Middle frontal gyrus (tissue), 1 donor: Measurements from ENCODE around the gene COQ9.
"Not testable (repeated sequence)": the region's sequence is repeated elsewhere in the genome, so short reads cannot be mapped to it uniquely, and the experiment has no call there.

Experiments used
- DNase-seq: peaks from one replicate; pipeline ENCODE4 v3.0.0-alpha.2; 2015; ENCODE audit warnings: low spot score; ENCODE audit errors: extremely low spot score

The COQ9 gene

GRCh38 chr16:57447186-57447962 is at the start of gene COQ9, which contains the start of gene CIAPIN1:
Gene COQ9 (plus strand): TSS chr16:57447479. CDS start chr16:57447506, 27 bp downstream.
Gene CIAPIN1 (minus strand): TSS chr16:57447385. CDS start chr16:57440928, 6,457 bp downstream.
- DNase-seq = peak; percentile 88

DNA sequence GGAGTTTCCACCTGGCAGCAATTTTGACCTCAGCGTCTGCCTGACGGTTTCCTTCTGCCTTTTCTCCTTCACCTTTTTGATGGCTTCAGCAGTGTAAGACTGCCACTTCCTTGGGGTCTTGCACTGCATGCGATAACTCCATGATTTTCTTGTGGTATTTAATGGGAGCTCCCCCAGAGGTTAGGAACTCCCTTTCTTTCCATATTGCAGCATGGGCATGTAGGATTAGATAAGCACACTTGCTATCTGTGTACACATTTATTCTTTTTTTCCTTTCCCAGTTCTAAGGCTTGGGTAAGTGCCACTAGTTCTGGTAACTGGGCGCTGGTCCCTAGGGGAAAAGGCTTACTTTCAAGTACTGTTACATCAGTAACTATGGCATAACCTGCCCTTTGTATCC is 49.8 kb upstream of the COQ9 start:
- not testable (repeated sequence) for DNase-seq

- DNase-seq = no peak
These were observed 45.2 kb upstream of the COQ9 start for GRCh38 chr16:57401943-57402640.

- peak; percentile 24 for DNase-seq
These were observed 43.1 kb upstream of the COQ9 start, which contains the start of gene CCL17 for GRCh38 chr16:57403965-57404817. Gene CCL17 (plus strand): TSS chr16:57404767. CDS start chr16:57413933, 9,166 bp downstream.

DNA sequence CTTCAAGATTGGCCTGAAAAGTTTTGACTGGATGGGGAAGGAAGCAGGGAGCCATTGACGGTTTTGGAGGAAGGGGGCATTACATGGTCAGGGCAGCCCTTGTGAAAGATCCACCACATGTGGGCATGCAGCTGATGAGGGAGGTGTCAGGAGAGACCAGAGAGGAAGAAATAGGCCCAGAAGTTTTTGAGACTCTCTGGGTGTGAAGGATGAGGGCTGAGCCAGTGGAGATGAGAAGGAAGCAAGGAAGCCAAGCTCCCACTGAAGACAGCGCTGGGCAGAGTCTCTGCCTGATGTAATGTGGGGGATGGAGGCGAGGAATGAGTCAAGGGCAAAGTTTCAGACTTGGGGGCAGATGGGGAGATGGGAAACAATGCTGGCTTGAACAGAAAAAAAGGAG is 42.2 kb upstream of the COQ9 start:
- DNase-seq = no peak

DNA sequence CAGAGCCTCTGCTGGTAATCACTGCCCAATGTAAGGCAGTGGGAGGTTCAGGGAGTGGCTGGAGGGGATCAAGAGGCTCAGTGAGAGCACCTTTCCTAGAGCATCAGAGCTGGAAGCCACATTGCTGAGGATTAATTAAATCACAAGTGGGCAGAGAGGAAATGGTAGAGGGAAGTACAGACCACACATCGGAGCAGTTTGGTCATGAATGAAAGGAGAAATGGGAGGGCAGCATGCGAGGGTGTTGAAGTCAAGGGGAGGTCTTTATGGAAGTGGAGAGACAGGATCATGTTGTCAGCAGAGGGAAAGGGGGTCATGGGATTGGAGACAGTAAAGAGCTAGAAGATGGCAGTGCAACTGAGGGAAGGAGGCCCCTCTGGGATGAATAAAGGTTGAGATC is 40.4 kb upstream of the COQ9 start:
- no peak for DNase-seq

GRCh38 chr16:57407521-57408353 is 39.5 kb upstream of the COQ9 start:
- no peak for DNase-seq

DNA sequence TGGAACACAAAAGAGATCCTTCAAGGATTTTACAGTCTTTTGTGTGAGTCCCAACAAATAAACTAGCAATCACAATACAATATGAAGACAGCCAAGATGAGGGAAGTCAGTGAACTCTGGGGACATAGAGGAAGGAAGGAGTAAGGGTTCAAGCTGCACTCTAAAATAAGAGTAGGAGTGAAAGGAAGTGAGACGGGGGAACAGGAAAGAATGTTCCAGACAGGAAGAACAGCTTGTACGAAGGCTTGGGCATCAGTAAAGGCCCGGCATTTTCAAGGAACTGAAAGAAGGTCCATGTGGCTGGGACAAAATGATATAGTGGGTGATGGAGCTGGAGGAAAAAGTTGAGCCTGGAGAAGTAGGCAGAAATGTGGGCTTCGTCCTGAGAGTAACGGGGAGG is 38.2 kb upstream of the COQ9 start:
- DNase-seq = no peak

- no peak for DNase-seq
These were observed 37.2 kb upstream of the COQ9 start for GRCh38 chr16:57409870-57410587.

DNA sequence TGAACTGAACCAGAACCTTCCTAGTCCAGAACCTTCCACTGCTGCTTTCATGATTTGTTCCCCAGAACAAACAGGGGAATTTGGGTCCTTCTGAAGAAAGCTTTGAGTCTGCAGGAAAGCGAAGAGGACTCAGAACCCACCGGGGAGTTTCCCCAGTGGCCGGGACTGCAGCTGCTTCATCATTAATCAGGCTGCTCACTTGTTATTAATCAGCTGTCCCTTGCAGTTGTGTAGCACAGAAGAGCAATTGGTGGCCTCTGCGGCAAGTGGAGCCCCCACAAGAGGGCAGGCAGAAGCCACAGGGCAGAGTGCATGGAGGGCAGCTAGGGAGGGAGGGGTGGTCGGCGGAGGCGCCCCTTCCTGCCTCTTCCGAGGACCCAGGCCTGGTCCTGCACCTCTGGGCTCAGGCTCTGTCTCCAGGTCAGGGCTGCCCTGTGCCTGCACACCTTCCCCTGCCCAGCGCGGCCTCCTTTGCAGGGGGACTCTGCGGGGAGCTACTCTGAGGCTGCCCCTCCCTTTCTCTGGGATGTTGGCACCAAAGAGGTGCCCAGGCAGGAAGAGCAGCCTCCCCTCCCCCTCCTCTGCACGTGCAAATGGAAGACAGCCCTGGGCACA is 35.8 kb upstream of the COQ9 start:
- DNase-seq = no peak

- no peak for DNase-seq
These were observed 34.7 kb upstream of the COQ9 start for GRCh38 chr16:57412584-57412983.

DNA sequence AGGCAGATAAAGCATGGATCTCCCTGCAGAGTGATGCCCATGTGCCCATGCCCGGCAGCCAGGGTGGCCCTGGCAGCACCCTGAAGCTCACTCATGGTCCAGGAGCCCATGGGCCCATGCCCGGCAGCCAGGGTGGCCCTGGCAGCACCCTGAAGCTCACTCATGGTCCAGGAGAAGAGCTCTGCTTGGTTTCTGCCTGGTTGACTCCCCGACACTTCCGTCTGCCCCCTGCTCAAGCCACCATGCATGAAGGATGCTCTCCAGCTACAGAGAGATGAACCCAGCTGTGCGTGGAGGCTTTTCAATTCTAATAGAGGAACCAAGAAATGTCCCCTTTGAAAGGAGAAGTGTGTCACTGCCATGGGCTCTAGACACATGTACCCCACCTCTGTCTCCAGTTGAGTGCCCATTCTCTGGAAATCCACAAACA is 34.0 kb upstream of the COQ9 start:
- DNase-seq = no peak

DNA sequence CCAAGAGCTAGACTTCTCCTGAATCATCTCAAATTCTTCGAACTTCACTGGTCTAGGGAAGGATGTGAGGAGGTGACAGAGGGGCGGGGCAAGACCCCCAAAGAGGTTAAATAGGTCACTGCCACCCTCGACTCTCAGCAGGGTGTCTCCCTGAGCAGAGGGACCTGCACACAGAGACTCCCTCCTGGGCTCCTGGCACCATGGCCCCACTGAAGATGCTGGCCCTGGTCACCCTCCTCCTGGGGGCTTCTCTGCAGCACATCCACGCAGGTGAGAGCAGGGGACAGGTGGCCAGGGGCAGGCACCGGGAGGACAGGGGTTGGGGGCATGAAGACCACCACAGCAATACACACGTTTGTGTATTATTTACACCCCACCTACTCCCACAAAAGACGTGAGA is 33.5 kb upstream of the COQ9 start:
- DNase-seq = no peak

DNA sequence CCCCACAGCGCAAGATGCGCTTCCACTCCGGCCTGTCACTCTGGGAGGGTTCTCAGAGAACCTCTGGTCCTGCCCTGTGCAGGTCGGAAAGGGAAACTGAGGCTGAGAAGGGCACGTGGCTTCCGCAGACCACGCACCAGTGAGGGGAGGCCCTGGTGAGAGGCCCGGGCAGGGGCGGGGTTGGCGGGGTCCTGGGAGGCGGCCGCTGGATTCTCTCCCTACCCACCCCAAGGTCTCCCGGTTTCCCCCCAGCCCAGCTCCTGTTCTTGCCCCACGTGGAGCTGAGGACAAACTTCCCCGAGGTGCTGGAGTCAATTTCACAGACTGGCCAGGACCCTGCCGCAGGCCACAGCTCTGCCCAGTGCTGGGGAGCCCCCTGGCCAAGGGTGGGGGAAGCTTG is 31.2 kb upstream of the COQ9 start:
- DNase-seq = no peak

- DNase-seq = no peak
These were observed 27.8 kb upstream of the COQ9 start for GRCh38 chr16:57419506-57419905.

DNA sequence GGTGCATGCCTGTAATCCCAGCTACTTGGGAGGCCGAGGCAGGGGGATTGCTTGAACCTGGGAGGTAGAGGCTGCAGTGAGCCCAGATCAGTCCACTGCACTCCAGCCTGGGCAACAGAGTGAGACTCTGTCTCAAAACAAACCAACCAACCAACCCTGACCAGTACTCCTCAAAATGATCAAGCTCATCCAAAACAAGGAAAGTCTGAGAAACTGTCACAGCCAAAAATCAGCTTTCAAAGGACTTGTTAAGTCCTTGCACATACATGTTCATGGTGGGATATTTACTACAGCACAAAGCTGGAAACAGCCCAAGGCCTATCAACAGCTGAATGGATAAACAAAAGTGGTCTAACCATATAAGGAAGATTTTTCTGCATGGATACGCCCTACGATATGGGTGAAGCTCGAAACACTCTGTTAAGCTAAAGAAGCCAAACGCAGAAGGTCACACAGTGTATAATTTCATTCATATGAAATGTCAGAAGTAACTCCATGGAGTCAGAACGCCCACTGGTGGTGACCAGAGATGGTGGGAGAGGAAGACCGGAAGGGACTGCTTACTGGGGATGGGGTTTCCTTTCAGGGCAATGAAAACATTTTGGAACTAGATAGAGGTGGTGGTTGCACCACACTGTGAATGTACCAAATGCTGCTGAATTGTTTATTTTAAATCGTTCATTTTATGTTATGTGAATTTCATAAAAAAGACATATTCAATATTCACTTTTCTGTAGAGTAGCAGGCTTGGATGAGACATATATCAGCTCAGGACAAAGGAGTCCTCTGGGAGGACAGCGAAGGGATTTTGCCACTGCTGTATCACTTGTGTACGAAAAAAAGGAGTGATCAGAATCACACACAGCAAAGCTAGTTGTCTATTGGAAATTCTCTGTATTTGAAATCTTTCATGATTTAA is 25.0 kb upstream of the COQ9 start:
- no peak for DNase-seq

- no peak for DNase-seq
These were observed 24.1 kb upstream of the COQ9 start for GRCh38 chr16:57423152-57423551.

GRCh38 chr16:57424583-57424982 is 22.7 kb upstream of the COQ9 start:
- no peak for DNase-seq

DNA sequence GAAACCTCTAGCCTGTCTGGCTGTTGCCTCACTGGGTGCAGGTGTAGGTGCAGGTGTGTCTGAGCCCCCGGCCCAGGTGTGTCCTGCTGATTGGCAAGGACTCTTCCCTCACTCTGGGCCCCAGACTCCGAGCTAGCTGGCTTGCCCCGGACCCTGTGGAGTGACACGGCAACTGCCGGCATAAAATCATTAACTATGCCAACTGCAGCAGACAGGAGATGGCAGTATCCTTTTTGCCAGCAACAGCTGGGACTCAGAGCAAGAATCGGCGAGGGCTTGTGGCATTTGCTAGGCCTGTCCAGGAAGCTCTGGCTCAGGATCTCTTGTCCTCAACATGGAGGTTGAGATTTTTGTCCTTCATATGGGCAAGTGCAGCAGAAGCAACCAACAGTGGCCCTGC is 20.9 kb upstream of the COQ9 start:
- no peak for DNase-seq
